Activated CD4-positive, alpha-beta T cell treated with anti-CD3 and anti-CD28 coated beads, Interleukin-2, Interleukin-4, amounts not matched to agents 100 ng/mL and 50 ng/mL, durations not matched to agents 16 hours and 8 hours (primary cell): ENCODE data around the gene PRSS2.

Experiments
- DNase-seq: peaks from one replicate; pipeline ENCODE4 v3.0.0-alpha.2; 2020; ENCODE audit warnings: low spot score

Gene PRSS2

DNA sequence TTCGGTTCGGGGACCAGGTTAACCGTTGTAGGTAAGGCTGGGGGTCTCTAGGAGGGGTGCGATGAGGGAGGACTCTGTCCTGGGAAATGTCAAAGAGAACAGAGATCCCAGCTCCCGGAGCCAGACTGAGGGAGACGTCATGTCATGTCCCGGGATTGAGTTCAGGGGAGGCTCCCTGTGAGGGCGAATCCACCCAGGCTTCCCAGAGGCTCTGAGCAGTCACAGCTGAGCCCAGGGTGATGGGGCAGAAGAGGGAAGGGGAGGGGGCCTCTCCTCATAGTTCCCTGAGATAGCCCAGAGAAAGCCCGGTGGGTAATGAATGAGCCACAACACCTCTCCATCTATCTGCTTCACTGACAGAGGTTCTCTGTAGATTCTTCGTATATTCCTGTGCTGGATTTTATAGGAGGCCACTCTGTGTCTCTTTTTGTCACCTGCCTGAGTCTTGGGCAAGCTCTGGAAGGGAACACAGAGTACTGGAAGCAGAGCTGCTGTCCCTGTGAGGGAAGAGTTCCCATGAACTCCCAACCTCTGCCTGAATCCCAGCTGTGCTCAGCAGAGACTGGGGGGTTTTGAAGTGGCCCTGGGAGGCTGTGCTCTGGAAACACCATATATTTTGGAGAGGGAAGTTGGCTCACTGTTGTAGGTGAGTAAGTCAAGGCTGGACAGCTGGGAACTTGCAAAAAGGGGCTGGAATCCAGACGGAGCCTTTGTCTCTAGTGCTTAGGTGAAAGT lies 16.4 kb downstream of the PRSS2 start:
- no peak for DNase-seq

GRCh38 chr7:142787783-142788182 lies 17.0 kb downstream of the PRSS2 start:
- DNase-seq = no peak

DNA sequence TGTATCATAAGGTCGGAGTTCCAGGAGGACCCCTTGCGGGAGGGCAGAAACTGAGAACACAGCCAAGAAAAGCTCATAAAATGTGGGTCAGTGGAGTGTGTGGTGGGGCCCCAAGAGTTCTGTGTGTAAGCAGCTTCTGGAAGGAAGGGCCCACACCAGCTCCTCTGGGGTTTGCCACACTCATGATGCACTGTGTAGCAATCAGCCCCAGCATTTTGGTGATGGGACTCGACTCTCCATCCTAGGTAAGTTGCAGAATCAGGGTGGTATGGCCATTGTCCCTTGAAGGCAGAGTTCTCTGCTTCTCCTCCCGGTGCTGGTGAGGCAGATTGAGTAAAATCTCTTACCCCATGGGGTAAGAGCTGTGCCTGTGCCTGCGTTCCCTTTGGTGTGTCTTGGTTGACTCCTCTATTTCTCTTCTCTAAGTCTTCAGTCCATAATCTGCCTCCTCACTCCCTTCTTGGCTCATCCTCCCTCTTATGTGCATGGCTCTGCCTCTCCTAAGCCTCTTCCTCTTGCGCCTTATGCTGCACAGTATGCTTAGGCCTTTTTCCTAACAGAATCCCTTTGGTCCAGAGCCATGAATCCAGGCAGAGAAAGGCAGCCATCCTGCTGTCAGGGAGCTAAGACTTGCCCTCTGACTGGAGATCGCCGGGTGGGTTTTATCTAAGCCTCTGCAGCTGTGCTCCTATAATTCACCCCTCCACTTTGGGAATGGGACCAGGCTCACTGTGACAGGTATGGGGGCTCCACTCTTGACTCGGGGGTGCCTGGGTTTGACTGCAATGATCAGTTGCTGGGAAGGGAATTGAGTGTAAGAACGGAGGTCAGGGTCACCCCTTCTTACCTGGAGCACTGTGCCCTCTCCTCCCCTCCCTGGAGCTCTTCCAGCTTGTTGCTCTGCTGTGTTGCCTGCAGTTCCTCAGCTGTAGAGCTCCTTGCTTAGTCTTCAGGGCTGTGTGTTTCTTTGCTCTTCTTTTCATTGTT lies 17.8 kb downstream of the PRSS2 start:
- no peak for DNase-seq

DNA sequence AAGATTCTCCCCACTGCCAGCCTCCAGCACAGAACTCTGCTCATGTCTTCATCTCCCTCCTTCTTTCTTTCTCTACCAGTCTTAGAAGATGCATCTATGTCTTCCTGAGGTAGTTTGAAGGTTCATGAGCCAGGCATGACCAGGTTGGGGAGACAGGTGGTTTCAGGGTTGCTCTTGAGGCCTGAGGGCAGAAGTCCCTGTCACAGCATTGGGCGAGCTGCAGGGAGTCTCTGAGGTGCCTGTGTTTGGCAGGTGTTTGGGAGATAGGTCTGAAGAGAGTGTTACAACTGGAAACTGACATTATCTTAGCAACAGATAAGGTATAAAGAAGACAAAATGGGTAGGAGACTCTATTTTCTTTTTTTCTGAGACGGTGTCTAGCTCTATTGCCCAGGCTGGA lies 18.7 kb downstream of the PRSS2 start:
- DNase-seq = no peak

GRCh38 chr7:142790056-142790455 lies 19.3 kb downstream of the PRSS2 start:
- no peak for DNase-seq

DNA sequence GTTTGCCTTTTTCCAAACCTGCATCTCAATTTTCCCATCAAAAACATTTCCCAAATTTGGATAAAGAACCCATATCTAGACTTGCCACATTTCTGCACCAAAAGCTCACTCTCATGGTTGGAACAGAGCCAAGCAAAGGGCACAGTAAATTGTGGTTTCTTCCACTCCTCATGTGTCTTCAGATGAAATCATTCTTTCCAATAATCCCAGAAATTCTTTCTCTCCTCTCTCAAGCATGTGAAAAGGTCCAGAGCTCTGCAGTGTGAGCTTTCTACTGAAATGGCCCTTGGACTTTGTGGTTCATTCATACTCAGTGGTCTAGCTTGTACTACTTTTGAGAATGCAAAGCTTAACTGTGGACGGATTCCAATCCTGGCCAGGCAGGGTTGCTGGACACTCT lies 19.8 kb downstream of the PRSS2 start:
- DNase-seq = no peak

- no peak for DNase-seq
These were observed 20.7 kb downstream of the PRSS2 start for GRCh38 chr7:142791502-142791901.

DNA sequence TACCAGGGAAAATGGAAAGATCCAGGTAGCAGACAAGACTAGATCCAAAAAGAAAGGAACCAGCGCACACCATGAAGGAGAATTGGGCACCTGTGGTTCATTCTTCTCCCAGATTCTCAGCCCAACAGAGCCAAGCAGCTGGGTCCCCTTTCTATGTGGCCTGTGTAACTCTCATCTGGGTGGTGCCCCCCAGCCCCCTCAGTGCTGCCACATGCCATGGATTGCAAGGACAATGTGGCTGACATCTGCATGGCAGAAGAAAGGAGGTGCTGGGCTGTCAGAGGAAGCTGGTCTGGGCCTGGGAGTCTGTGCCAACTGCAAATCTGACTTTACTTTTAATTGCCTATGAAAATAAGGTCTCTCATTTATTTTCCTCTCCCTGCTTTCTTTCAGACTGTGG lies 21.4 kb downstream of the PRSS2 start:
- DNase-seq = no peak

DNA sequence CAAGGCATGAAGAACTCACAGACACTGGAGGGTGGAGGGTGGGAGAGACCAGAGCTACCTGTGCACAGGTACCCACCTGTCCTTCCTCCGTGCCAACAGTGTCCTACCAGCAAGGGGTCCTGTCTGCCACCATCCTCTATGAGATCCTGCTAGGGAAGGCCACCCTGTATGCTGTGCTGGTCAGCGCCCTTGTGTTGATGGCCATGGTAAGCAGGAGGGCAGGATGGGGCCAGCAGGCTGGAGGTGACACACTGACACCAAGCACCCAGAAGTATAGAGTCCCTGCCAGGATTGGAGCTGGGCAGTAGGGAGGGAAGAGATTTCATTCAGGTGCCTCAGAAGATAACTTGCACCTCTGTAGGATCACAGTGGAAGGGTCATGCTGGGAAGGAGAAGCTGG lies 21.8 kb downstream of the PRSS2 start:
- no peak for DNase-seq

- no peak for DNase-seq
These were observed 22.4 kb downstream of the PRSS2 start for GRCh38 chr7:142793156-142793555.

DNA sequence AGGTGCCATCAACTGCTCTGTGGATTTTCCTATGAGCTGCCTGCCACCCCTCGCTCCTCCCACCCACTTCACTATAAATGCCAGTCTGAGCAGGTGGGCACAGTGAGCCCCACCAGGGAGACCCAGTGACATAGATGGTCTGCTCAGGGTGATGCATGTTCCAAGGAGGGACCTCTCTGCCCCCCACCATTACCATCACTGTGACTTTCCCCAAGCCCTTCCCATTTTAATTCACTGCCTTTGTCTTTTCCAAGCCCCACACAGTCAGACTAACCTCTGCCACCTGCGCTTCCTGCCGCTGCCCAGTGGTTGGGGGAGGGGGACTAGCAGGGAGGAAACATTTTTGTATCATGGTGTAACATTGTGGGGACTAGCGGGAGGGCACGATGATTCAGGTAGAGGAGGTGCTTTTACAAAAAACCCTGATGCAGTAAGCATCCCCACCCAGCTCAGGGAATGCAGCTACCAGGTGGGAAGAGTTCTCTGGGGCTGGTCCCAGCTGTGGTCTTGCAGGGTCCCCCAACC lies 24.6 kb downstream of the PRSS2 start:
- peak; percentile 44 for DNase-seq

- DNase-seq = no peak
These were observed 25.3 kb downstream of the PRSS2 start for GRCh38 chr7:142796001-142796500.

- no peak for DNase-seq
These were observed 26.0 kb downstream of the PRSS2 start for GRCh38 chr7:142796501-142797390.

- peak; percentile 39 for DNase-seq
These were observed 26.9 kb downstream of the PRSS2 start for GRCh38 chr7:142797391-142798377.

- peak; percentile 41 for DNase-seq
These were observed 28.0 kb downstream of the PRSS2 start for GRCh38 chr7:142798451-142799436.

DNA sequence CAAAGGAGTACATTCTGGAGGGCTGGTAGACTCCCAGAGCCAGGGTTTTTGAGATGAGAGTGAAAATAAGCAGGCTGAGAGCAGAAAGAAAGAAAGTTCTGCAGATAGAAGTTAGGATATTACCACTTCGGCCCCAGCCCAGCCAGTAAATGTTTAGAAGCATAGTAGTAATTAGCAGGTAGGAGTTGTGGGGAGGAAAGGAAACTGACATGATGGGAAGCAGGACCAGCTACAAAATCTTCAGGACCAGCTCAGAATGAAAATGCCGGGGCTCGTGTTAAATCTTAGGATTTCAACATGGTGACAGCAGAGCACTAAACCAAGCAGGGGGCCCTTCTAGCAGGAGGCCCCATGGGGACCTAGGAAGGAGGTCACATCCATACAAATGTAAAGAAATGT lies 28.7 kb downstream of the PRSS2 start:
- no peak for DNase-seq

GRCh38 chr7:142800088-142800487 lies 29.3 kb downstream of the PRSS2 start:
- DNase-seq = peak; percentile 53

DNA sequence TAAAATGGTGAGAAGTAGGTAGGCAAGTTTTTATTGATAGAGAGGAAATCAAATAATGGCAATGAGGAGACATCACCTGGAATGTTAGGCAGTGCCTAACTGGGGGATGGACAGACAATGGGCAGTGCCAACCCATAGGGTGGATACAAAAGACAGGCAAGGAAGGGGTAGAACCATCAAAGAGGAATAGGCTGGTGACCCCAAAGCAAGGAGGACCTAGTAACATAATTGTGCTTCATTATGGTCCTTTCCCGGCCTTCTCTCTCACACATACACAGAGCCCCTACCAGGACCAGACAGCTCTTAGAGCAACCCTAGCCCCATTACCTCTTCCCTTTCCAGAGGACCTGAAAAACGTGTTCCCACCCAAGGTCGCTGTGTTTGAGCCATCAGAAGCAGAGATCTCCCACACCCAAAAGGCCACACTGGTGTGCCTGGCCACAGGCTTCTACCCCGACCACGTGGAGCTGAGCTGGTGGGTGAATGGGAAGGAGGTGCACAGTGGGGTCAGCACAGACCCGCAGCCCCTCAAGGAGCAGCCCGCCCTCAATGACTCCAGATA lies 30.0 kb downstream of the PRSS2 start:
- DNase-seq = no peak
